Stimulated activated effector memory CD8-positive, alpha-beta T cell treated with anti-CD3 and anti-CD28 coated beads, Interleukin-12 subunit alpha, Interleukin-12 subunit beta, amount 100 ng/mL, for 72 hours (primary cell): Measurements from ENCODE around the gene ST14.
A peak's percentile ranks its signal among the peaks of the same experiment; 100 is the strongest.
"Not testable (repeated sequence)": the region's sequence is repeated elsewhere in the genome, so short reads cannot be mapped to it uniquely, and the experiment has no call there.

Experiments
- ATAC-seq: fragments of 150-1000 bp; cut with Tn5 transposase; 2 replicates; pipeline ENCODE4 v1.10.0; 2021
- DNase-seq, 2 donors: peaks; one replicate each; pipeline ENCODE4 v3.0.0; 2021 to 2022; ENCODE audit warnings: low spot score in 2 of 2
- H3K27ac Mint-ChIP-seq: one replicate; pipeline ENCODE4 v1.8.0; 2022; ENCODE audit warnings: mild to moderate bottlenecking, mixed read lengths
- H3K36me3 Mint-ChIP-seq: one replicate; pipeline ENCODE4 v1.8.0; 2022; ENCODE audit warnings: mild to moderate bottlenecking, mixed read lengths
- H3K4me1 Mint-ChIP-seq: one replicate; pipeline ENCODE4 v1.8.0; 2022; ENCODE audit warnings: mixed read lengths
- H3K4me3 Mint-ChIP-seq: one replicate; pipeline ENCODE4 v1.8.0; 2022; ENCODE audit warnings: mild to moderate bottlenecking, mixed read lengths
- H3K9me3 Mint-ChIP-seq: one replicate; pipeline ENCODE4 v1.8.0; 2022; ENCODE audit warnings: mixed read lengths

Gene ST14

GRCh38 chr11:130233888-130234287, 74.3 kb downstream of the ST14 start:
- not testable (repeated sequence) for H3K4me3 Mint-ChIP-seq, H3K27ac Mint-ChIP-seq, H3K9me3 Mint-ChIP-seq, DNase-seq, ATAC-seq, H3K4me1 Mint-ChIP-seq
- H3K36me3 Mint-ChIP-seq: peaks cover 65% of the 10 kb centered on the region

GRCh38 chr11:130234315-130234714, 74.7 kb downstream of the ST14 start:
- H3K27ac Mint-ChIP-seq: no peak overlapping the region
- no peaks in the 10 kb centered on the region for H3K4me1 Mint-ChIP-seq
- no peak overlapping the region for H3K4me3 Mint-ChIP-seq
- no peak for ATAC-seq
- DNase-seq: no peak
- peaks cover 69% of the 10 kb centered on the region for H3K36me3 Mint-ChIP-seq
- H3K9me3 Mint-ChIP-seq: no peaks in the 10 kb centered on the region

GRCh38 chr11:130237282-130238006, 77.9 kb downstream of the ST14 start:
- no peaks in the 10 kb centered on the region for H3K9me3 Mint-ChIP-seq
- H3K4me3 Mint-ChIP-seq: no peak overlapping the region
- no peak for ATAC-seq
- no peak for DNase-seq
- peaks cover 66% of the 10 kb centered on the region for H3K36me3 Mint-ChIP-seq
- peaks cover 6% of the 10 kb centered on the region for H3K4me1 Mint-ChIP-seq
- H3K27ac Mint-ChIP-seq: no peak overlapping the region

- Mint-ChIP-seq H3K4me1 (peaks cover 29% of the 10 kb centered on the region), H3K4me3 (no peak overlapping the region), H3K27ac (no peak overlapping the region), H3K36me3 (peaks cover 39% of the 10 kb centered on the region), H3K9me3 (no peaks in the 10 kb centered on the region)
- no peak for DNase-seq
- ATAC-seq: no peak
Measured at GRCh38 chr11:130241713-130242112, 82.1 kb downstream of the ST14 start.

- Mint-ChIP-seq H3K36me3 (peaks cover 18% of the 10 kb centered on the region), H3K4me3 (peak overlapping the region; percentile 35), H3K4me1 (peaks cover 37% of the 10 kb centered on the region), H3K9me3 (no peaks in the 10 kb centered on the region), H3K27ac (peak overlapping the region; percentile 48)
- no peak for DNase-seq
- ATAC-seq: no peak
Measured at GRCh38 chr11:130243816-130244215, 84.2 kb downstream of the ST14 start.

GRCh38 chr11:130244848-130245247, 85.3 kb downstream of the ST14 start:
- Mint-ChIP-seq H3K4me3 (no peak overlapping the region), H3K27ac (no peak overlapping the region), H3K36me3 (peaks cover 7% of the 10 kb centered on the region), H3K4me1 (peaks cover 45% of the 10 kb centered on the region), H3K9me3 (no peaks in the 10 kb centered on the region)
- ATAC-seq (peak; percentile 65), DNase-seq (no peak)

- H3K4me3 Mint-ChIP-seq, H3K27ac Mint-ChIP-seq, H3K36me3 Mint-ChIP-seq, DNase-seq, ATAC-seq, H3K9me3 Mint-ChIP-seq: not testable (repeated sequence)
- H3K4me1 Mint-ChIP-seq: peaks cover 49% of the 10 kb centered on the region
Measured at GRCh38 chr11:130245375-130245774, 85.8 kb downstream of the ST14 start.

- DNase-seq (no peak), ATAC-seq (peak; percentile 54)
- Mint-ChIP-seq H3K4me1 (peaks cover 58% of the 10 kb centered on the region), H3K4me3 (no peak overlapping the region), H3K9me3 (no peaks in the 10 kb centered on the region), H3K27ac (no peak overlapping the region), H3K36me3 (peaks cover 4% of the 10 kb centered on the region)
Measured at GRCh38 chr11:130246270-130246669, 86.7 kb downstream of the ST14 start.

- peaks cover 54% of the 10 kb centered on the region for H3K4me1 Mint-ChIP-seq
- DNase-seq: no peak
Measured at GRCh38 chr11:130246738-130247137, 87.2 kb downstream of the ST14 start.

GRCh38 chr11:130247319-130247718, 87.7 kb downstream of the ST14 start:
- no peak overlapping the region for H3K4me3 Mint-ChIP-seq
- H3K4me1 Mint-ChIP-seq: peaks cover 56% of the 10 kb centered on the region
- no peak for DNase-seq
- H3K27ac Mint-ChIP-seq: no peak overlapping the region
- H3K9me3 Mint-ChIP-seq: peaks cover 5% of the 10 kb centered on the region
- ATAC-seq: no peak
- H3K36me3 Mint-ChIP-seq: peaks cover 4% of the 10 kb centered on the region

More at GRCh38 chr11:130246738-130247137, 87.2 kb downstream of the ST14 start:
- no peak overlapping the region for H3K27ac Mint-ChIP-seq
- peaks cover under 1% of the 10 kb centered on the region for H3K9me3 Mint-ChIP-seq
- peak; percentile 68 for ATAC-seq
- peaks cover 4% of the 10 kb centered on the region for H3K36me3 Mint-ChIP-seq
- no peak overlapping the region for H3K4me3 Mint-ChIP-seq

- peaks cover 48% of the 10 kb centered on the region for H3K4me1 Mint-ChIP-seq
- H3K4me3 Mint-ChIP-seq: no peak overlapping the region
- no peak overlapping the region for H3K27ac Mint-ChIP-seq
- H3K36me3 Mint-ChIP-seq: peaks cover 4% of the 10 kb centered on the region
- no peak for DNase-seq
- H3K9me3 Mint-ChIP-seq: peaks cover 6% of the 10 kb centered on the region
- no peak for ATAC-seq
Measured at GRCh38 chr11:130249371-130249770, 89.8 kb downstream of the ST14 start.

GRCh38 chr11:130249929-130250328, 90.3 kb downstream of the ST14 start:
- peaks cover 46% of the 10 kb centered on the region for H3K4me1 Mint-ChIP-seq
- not testable (repeated sequence) for H3K9me3 Mint-ChIP-seq, ATAC-seq, H3K36me3 Mint-ChIP-seq, H3K27ac Mint-ChIP-seq, H3K4me3 Mint-ChIP-seq, DNase-seq

GRCh38 chr11:130251763-130252162, 92.2 kb downstream of the ST14 start:
- H3K27ac Mint-ChIP-seq, DNase-seq, H3K9me3 Mint-ChIP-seq, H3K4me3 Mint-ChIP-seq, H3K36me3 Mint-ChIP-seq, ATAC-seq: not testable (repeated sequence)
- peaks cover 50% of the 10 kb centered on the region for H3K4me1 Mint-ChIP-seq
